GM19099 (cell line): Measurements from ENCODE around the gene SIAH3.

Experiments used
- POLR2A ChIP-seq: IDR thresholded peaks from 3 replicates; pipeline ENCODE4 v1.6.1; 2011; ENCODE audit warnings: low read depth; ENCODE audit not compliant: insufficient read length; ENCODE audit errors: extremely low read depth

Gene SIAH3

DNA sequence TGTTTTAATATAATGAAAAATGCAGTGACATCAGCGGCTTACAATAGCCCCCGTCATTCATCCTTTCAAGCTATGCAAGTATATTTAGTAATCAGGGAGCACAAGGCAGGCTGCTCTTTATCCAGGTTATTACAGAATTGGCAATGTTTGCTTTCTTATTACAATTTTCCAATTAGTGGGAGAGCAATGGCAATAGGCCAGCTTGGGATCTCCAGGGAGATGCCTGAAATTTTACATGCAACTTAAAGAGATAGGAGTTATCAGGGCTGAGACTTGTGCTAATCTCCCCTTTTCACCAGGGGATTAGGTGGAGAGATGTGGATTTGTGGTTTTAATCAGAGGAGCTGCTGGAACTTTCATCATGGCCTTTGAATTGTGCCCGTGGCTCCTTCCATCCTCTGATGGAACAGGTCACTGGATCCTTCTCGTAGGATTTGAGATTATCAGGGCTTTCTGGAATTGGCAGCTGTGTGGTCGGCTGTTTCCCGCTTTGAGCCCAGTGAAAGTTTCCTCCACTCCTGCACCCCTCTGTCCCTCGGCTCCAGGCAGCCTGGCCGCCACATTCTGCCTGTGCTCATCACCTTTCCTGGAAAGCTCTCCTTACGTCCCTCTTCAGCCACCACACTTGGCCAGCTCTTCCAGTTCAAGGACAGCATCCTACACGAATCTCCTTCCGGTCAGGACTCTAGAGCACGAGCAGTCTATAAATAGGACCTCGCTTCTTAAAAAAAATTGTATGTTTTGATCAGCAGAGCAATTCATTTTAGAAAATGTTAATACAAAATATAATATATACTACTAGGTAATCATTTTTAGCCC lies 102.4 kb downstream of the SIAH3 start:
- TF ChIP-seq POLR2A: no peak

DNA sequence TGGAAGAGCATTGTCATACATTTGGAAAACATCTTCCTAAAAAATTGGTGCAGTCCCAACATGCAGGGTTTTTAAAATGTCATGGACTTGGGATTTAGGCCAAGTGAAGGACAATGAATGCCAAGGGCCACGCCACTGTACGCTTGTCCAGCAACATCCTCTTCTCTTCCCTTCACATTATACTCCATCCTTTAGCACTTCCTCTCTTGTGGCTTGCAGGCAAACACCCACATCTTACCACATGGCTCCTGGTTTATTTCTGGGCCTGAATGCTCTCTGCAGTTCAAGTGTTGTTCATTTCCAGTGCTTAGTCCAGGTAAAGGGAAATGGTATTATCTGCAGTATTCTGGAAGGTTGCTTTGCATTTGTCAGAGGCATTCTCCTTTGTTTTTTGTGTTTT lies 104.5 kb downstream of the SIAH3 start:
- no peak for TF ChIP-seq POLR2A

- no peak for TF ChIP-seq POLR2A
Measured at GRCh38 chr13:45744979-45745378, 106.6 kb downstream of the SIAH3 start.

- no peak for TF ChIP-seq POLR2A
Measured at GRCh38 chr13:45742985-45743384, 108.6 kb downstream of the SIAH3 start.

DNA sequence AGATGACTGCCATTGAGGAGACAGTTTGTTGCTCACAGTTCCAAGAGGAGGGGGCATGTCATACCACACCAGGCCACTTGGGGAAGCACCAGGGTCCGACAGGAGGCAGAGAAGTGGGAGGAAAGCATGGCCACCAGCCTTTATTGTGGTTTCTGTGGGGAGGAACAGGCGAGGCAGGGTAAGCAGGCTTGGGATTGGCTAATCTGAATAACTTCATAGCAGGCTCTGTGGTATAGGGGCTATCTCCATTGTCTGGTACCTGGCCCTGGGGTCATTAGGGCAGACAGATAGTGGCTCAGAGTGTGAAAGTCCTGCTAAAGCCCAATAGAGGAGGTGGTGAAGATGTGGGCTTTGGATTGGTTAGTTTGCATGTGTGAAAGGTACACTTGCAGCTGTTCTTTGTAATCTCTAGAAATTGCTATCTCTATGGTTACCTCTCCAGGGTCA lies 114.0 kb downstream of the SIAH3 start:
- no peak for TF ChIP-seq POLR2A

- TF ChIP-seq POLR2A: no peak
Measured at GRCh38 chr13:45733361-45733760, 118.2 kb downstream of the SIAH3 start.

DNA sequence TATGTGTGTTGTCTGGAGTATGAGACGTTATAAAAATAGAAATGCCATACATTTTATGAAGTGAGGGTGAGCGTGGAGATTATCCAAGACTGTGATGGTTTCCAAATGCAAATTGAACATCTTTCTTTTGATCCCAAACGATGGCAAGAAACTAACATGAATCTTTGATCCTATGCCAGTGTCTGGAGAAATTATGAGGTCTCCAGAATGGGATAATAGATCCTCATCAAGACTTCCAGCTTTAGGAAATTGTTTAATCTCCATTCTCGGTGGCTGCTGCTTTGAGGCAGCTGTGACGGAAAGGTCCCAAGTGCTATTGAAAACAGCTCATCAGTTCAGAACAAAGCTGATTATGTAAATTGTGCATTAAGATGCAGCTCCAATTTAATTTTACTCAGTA lies 118.6 kb downstream of the SIAH3 start:
- TF ChIP-seq POLR2A: no peak

- TF ChIP-seq POLR2A: no peak
Measured at GRCh38 chr13:45731455-45731854, 120.1 kb downstream of the SIAH3 start.

GRCh38 chr13:45728759-45729158 lies 122.8 kb downstream of the SIAH3 start:
- TF ChIP-seq POLR2A: no peak
